HG02588 (cell line): ENCODE results near the gene SMYD3.
"Not testable (repeated sequence)": the region's sequence is repeated elsewhere in the genome, so short reads cannot be mapped to it uniquely, and the experiment has no call there.

Source experiments
- ATAC-seq: cut with Tn5 transposase; IDR thresholded peaks from one replicate; pipeline ENCODE4 v1.9.1; 2021; ENCODE audit warnings: mild to moderate bottlenecking, moderate library complexity; ENCODE audit not compliant: unreplicated experiment

Gene SMYD3

GRCh38 chr1:245827301-245827700, 679.8 kb downstream of the SMYD3 start:
- no peak for ATAC-seq

DNA sequence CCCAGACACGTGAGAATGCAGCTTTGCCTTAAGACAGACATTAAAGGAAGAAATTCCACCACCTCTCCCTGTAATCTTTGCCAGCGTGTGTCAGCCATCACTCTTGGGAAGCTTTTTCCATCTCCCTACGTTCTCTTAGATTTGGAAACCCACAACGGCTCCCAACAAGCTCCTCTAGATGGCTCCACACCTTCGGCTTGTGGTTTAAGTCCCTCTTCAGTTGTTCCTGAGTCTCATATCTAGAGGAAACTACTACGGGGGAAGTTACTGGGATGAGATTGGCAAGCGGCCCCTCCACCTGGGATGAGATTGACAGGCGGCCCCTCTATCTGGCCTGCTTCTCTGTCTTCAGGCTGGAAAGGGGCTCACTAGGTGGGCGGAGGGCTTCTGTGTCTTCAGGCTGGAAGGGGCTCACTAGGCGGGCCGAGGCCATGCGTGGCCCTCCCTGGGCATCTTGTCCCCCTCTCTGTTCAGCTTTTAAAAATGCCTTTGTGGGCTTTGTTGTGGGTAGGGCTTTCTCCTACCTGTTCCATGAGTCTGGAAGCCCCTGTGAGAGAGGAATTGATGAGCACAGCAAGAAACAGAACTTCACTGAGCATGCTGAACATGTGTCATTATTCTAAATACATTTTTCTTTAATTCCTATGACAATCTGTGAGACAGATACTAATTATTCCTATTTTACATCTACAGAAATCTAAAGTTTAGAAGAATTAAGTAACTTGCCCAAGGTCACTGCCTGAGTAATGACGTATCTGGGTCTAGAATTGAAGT, 681.8 kb downstream of the SMYD3 start:
- no peak for ATAC-seq

- no peak for ATAC-seq
Observed at GRCh38 chr1:245823408-245824147, 683.5 kb downstream of the SMYD3 start.

- no peak for ATAC-seq
Observed at GRCh38 chr1:245822996-245823395, 684.1 kb downstream of the SMYD3 start.

GRCh38 chr1:245818363-245818762, 688.7 kb downstream of the SMYD3 start:
- not testable (repeated sequence) for ATAC-seq

DNA sequence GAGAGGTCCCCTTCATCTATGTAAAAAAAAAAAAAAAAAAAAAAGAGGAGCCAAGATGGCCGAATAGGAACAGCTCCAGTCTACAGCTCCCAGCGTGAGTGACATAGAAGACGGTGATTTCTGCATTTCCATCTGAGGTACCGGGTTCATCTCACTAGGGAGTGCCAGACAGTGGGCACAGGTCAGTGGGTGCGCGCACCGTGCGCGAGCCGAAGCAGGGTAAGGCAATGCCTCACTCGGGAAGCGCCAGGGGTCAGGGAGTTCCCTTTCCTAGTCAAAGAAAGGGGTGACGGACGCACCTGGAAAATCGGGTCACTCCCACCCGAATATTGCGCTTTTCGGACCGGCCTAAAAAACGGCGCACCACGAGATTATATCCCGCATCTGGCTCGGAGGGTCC, 690.6 kb downstream of the SMYD3 start:
- ATAC-seq = not testable (repeated sequence)

GRCh38 chr1:245814651-245815050, 692.4 kb downstream of the SMYD3 start:
- no peak for ATAC-seq

GRCh38 chr1:245812278-245812677, 694.8 kb downstream of the SMYD3 start:
- no peak for ATAC-seq

- ATAC-seq = peak; percentile 35
Observed at GRCh38 chr1:245810789-245811337, 696.2 kb downstream of the SMYD3 start.

- no peak for ATAC-seq
Observed at GRCh38 chr1:245810181-245810769, 696.8 kb downstream of the SMYD3 start.

GRCh38 chr1:245809361-245809760, 697.7 kb downstream of the SMYD3 start:
- ATAC-seq = no peak

DNA sequence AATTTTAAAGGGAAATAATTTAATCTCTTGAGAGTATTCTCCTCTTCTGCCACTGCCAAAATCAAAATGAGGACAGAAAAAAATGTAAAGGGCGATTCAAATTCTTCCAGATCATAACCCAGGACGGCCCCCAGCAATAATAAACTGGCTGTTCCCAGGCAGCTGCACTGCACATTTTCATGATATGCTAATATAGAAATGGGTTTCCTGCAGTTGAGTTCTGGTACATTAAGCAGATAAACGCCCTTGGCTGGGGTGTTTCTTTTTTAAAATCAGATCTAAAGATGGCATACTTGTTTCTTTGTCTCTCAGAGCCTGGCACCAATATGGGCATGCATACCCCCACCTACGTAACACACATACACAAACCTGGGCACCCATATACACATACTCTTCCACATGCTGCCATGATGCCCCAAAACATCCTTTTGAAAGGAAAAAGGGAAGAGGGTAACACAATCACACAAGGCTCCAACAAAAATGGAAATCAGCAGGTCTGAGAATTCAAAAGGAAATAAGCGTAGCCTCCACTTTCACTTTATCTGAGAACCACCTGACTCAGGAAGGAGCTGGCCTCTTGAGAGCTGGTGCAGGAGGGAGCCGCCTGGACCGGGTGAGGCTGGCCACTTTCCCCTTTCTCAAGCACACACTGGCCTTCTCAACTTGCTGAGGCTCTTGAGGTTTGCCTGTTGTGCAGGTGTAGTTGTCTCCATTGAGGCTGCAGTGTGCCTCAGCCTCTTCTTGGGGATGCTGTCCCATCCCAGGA, 698.9 kb downstream of the SMYD3 start:
- peak; percentile 34 for ATAC-seq

GRCh38 chr1:245807306-245807705, 699.8 kb downstream of the SMYD3 start:
- ATAC-seq = peak; percentile 73

GRCh38 chr1:245805532-245805931, 701.5 kb downstream of the SMYD3 start:
- ATAC-seq = no peak

GRCh38 chr1:245804696-245805095, 702.4 kb downstream of the SMYD3 start:
- ATAC-seq = no peak

DNA sequence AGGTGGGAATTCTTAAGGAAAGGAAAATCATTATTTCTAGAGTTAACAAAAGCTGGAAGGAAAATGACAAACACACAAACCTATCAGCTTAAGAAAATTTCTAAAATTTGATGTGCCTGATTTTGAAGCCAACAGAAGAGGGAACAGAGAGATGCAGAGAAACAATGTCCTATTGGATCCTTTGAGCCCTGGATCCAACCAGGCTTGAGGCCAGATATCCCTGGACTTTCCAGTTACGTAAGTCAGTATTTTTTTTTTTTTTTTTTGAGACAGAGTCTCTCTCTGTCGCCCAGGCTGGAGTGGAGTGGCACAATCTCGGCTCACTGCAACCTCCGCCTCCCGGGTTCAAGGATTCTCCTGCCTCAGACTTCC, 703.4 kb downstream of the SMYD3 start:
- ATAC-seq = no peak

- ATAC-seq = no peak
Observed at GRCh38 chr1:245802941-245803665, 704.0 kb downstream of the SMYD3 start.

DNA sequence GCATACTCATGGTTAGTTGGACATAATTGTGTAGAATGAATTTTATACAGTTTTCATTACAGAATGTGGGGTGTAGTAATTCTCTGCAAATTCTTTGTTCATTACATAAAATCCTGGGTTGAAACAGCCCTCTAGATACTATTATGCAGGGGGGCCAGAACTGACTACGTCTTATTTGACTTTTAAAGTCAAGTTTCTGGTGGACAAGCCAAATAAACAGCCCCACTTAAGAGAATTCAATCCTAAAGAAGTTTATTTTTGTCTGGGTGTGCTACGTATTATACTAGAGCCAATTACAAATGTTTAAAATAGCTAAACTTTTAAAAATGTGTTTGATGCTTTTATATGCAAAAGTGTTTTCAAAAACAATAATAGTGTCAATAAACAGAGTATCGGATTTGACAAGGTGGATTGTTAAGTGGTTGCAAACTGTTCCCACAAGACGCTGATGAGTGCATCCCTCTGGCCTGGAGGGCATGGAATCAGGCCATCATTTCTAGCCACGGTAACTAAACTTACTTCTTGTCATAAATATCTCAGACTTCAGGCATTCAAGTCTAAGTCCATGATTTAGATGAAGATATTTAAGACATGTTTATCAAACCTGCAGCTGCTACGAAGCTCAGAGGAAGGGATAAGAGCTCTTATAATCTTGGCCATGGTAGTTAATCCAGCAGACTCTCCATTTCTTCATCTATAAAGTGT, 706.0 kb downstream of the SMYD3 start:
- ATAC-seq = no peak

DNA sequence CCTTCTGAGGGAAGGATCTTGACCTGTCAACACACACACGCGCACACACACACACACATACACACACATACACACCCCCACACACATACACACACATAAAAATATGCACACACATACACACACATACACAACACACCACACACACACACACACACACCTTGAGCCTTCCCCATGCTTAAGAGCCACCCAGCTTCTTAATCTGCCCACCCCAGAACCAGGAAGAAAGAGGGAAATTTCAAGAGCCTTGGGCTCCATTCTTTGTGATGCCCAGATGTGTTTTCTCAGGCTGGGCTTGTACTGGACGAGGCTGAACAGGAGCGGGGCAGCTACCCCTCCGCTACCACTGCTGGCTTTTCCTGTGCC, 708.7 kb downstream of the SMYD3 start:
- ATAC-seq = no peak
